GM12878 (cell line): ENCODE measurements around the gene PDLIM4. TPM values are rescaled to one million over a fixed set of nuclear protein-coding genes. Genes with fewer than 3 reads are reported as not detected.

Experiments
- ATAC-seq: fragments of 200-7000 bp; cut with Tn5 transposase; 3 replicates; pipeline ENCODE4 v1.9.1; 2020; ENCODE audit warnings: mild to moderate bottlenecking, moderate library complexity
- BruUV-seq: library from RNA; stranded (reverse); fragments of 400-500 nt; replicated peaks from 2 replicates; lab custom pipeline; 2021; lab: Mats Ljungman, UMichigan
- CTCF ChIA-PET: fragments of 300-600 bp; sonication (Branson Sonifier 250); formaldehyde crosslinking; extraction: SDS; loops from one replicate; lab custom pipeline; 2021; ENCODE audit warnings: inconsistent platforms; lab: Yijun Ruan, JAX
- POLR2A ChIA-PET: fragments of 350-600 bp; formaldehyde crosslinking; extraction: SDS; loops from one replicate; lab custom pipeline; 2021; ENCODE audit warnings: inconsistent platforms; lab: Charles Lee
- RAD21 ChIA-PET: fragments of 300-600 bp; sonication (Branson Sonifier 250); formaldehyde crosslinking; loops from one replicate; lab custom pipeline; 2023; ENCODE audit warnings: antibody characterized with exemption; ENCODE audit not compliant: unreplicated experiment; lab: Charles Lee
- SMC1A ChIA-PET: fragments of 300-600 bp; sonication (Branson Sonifier 250); formaldehyde crosslinking; loops from one replicate; lab custom pipeline; 2023; ENCODE audit not compliant: unreplicated experiment, uncharacterized antibody; lab: Charles Lee
- DNase-seq: peaks from one replicate; pipeline ENCODE4 v3.0.0-alpha.2; 2011; ENCODE audit warnings: low read depth, low spot score
- FAIRE-seq: peaks from 3 replicates; lab custom pipeline; 2011; peaks lifted over from hg19 to GRCh38; lab: Jason Lieb, UNC
- H2AFZ ChIP-seq: 2 replicates; pipeline ENCODE4 v1.6.0; 2011; ENCODE audit warnings: low read depth, low read length, control low read depth; ENCODE audit not compliant: control insufficient read depth
- H3K27ac ChIP-seq: 2 replicates; pipeline ENCODE4 v1.5.1; 2011; ENCODE audit warnings: control low read depth; ENCODE audit not compliant: control insufficient read depth, insufficient read depth
- H3K27me3 ChIP-seq, 2 experiments: replicated peaks in 1 of 2; 2 replicates each; pipeline versions ENCODE4 v1.6.0 to v1.6.1; 2011; ENCODE audit warnings: low read length in 1 of 2; ENCODE audit not compliant: control insufficient read depth in 2 of 2, insufficient read depth in 2 of 2
- H3K36me3 ChIP-seq, 2 experiments: 2 replicates each; pipeline ENCODE4 v1.5.1; 2011; ENCODE audit warnings: low read length in 1 of 2; ENCODE audit not compliant: control insufficient read depth in 2 of 2, insufficient read depth in 2 of 2
- H3K4me1 ChIP-seq: 2 replicates; pipeline ENCODE4 v1.6.1; 2011; ENCODE audit warnings: mild to moderate bottlenecking, low read length, moderate library complexity, mixed read lengths; ENCODE audit not compliant: control insufficient read depth, insufficient read depth
- H3K4me2 ChIP-seq: 2 replicates; pipeline ENCODE4 v1.6.0; 2011; ENCODE audit warnings: control low read depth; ENCODE audit not compliant: control insufficient read depth, insufficient read depth
- H3K4me3 ChIP-seq: fragments of 200-600 bp; sonication (generic); 2 replicates; pipeline ENCODE4 v1.5.1; 2016
- H3K79me2 ChIP-seq: 2 replicates; pipeline ENCODE4 v1.6.0; 2011; ENCODE audit warnings: low read length; ENCODE audit not compliant: control insufficient read depth, insufficient read depth
- H3K9ac ChIP-seq: 2 replicates; pipeline ENCODE4 v1.8.0; 2011; ENCODE audit warnings: low read length, control low read depth, mixed read lengths; ENCODE audit not compliant: control insufficient read depth, insufficient read depth
- H3K9me3 ChIP-seq: replicated peaks from 3 replicates; pipeline ENCODE4 v1.5.1; 2011; ENCODE audit warnings: mild to moderate bottlenecking, low read length; ENCODE audit not compliant: control insufficient read depth, insufficient read depth
- H4K20me1 ChIP-seq: 2 replicates; pipeline ENCODE4 v1.6.0; 2011; ENCODE audit not compliant: control insufficient read depth, insufficient read depth
- BRCA1 ChIP-seq: IDR thresholded peaks from 2 replicates; pipeline ENCODE4 v1.6.1; 2011; ENCODE audit warnings: low read depth, low read length, improper control_type of control experiment
- CHD2 ChIP-seq: IDR thresholded peaks from 2 replicates; pipeline ENCODE4 v1.6.1; 2011; ENCODE audit warnings: low read depth, low read length, improper control_type of control experiment, borderline replicate concordance
- EGR1 ChIP-seq, 2 experiments: IDR thresholded peaks; 1 replicate in 1 of 2; 2 replicates in 1 of 2; pipeline ENCODE4 v1.6.1; 2011 to 2012; ENCODE audit warnings: low read depth in 2 of 2, low read length in 2 of 2, borderline replicate concordance in 1 of 2, mild to moderate bottlenecking in 1 of 2, moderate library complexity in 1 of 2
- HDGF ChIP-seq: fragments of 450-650 bp; IDR thresholded peaks from 2 replicates; pipeline ENCODE4 v1.6.1; 2016; ENCODE audit warnings: antibody characterized with exemption
- IKZF2 ChIP-seq, 2 experiments: fragments of 450-650 bp; IDR thresholded peaks; 2 replicates each; pipeline ENCODE4 v1.6.1; 2017; ENCODE audit warnings: mild to moderate bottlenecking in 2 of 2, moderate library complexity in 2 of 2
- MAX ChIP-seq: IDR thresholded peaks from 2 replicates; pipeline ENCODE4 v1.6.1; 2012; ENCODE audit warnings: low read depth, low read length, improper control_type of control experiment
- PBX3 ChIP-seq: IDR thresholded peaks from 2 replicates; pipeline ENCODE4 v1.6.1; 2011; ENCODE audit warnings: mild to moderate bottlenecking, low read depth, low read length, moderate library complexity; ENCODE audit not compliant: insufficient replicate concordance
- RCOR1 ChIP-seq: conservative IDR thresholded peaks from 2 replicates; pipeline ENCODE4 v1.6.1; 2012; ENCODE audit warnings: low read depth, low read length, improper control_type of control experiment
- SMARCA5 ChIP-seq: fragments of 450-650 bp; IDR thresholded peaks from 2 replicates; pipeline ENCODE4 v1.6.1; 2017; ENCODE audit warnings: mild to moderate bottlenecking
- TARDBP ChIP-seq: IDR thresholded peaks from 2 replicates; pipeline ENCODE4 v1.6.1; 2016; ENCODE audit warnings: borderline replicate concordance
- TCF3 ChIP-seq: IDR thresholded peaks from 2 replicates; pipeline ENCODE4 v1.6.1; 2012; ENCODE audit warnings: low read depth, mild to moderate bottlenecking, low read length, borderline replicate concordance; ENCODE audit not compliant: insufficient read depth
- ZBTB11 ChIP-seq: fragments of 450-650 bp; formaldehyde crosslinking; IDR thresholded peaks from 2 replicates; pipeline ENCODE4 v1.5.0; 2022; ENCODE audit warnings: mild to moderate bottlenecking, missing genetic modification characterization
- ZNF217 ChIP-seq: fragments of 450-650 bp; IDR thresholded peaks from 2 replicates; pipeline ENCODE4 v1.6.1; 2017; ENCODE audit warnings: antibody characterized with exemption, mild to moderate bottlenecking
- ZNF24 ChIP-seq: fragments of 450-650 bp; IDR thresholded peaks from 2 replicates; pipeline ENCODE4 v1.6.1; 2017; ENCODE audit warnings: antibody characterized with exemption, mild to moderate bottlenecking
- WGBS: methylation state at CpG from one replicate; pipeline ENCODE4 v1.1.6; 2016; ENCODE audit warnings: low lambda C conversion rate; ENCODE audit not compliant: insufficient replicate concordance, insufficient coverage; ENCODE audit errors: missing lambda C conversion rate; 5-methylcytosine and 5-hydroxymethylcytosine counted together
- in situ Hi-C: fragments of 300-500 bp; cut with MboI; formaldehyde crosslinking; loops from 9 replicates; pipeline ENCODE4 v1.14.3; 2018; ENCODE audit warnings: mixed read lengths
- intact Hi-C: fragments of 100-400 bp; cut with micrococcal nuclease; formaldehyde crosslinking; loops from one replicate; pipeline ENCODE4 v1.14.2; 2022; ENCODE audit not compliant: unreplicated experiment
- polyA plus RNA-seq, 11 experiments: library from polyadenylated mRNA; depleted of rRNA in 4 of 11; unstranded in 6 of 11; stranded (reverse) in 5 of 11; fragments of >200 nt; fragmentation: Nextera tagmentation in 4 of 11; fragmentation: Illumina TruSeq in 1 of 11; extraction: Ambion mirVana in 4 of 11; extraction: Trizol in 1 of 11; gene quantifications; 1 replicate in 1 of 11; 2 replicates in 10 of 11; pipeline versions ENCODE4 v1.2.1 to v1.2.3, GENCODE V29; 2011 to 2016; ENCODE audit warnings: inconsistent platforms in 2 of 11, missing spikeins in 2 of 11, low read depth in 1 of 11
- total RNA-seq, 4 experiments: library from RNA; depleted of rRNA in 3 of 4; stranded (reverse); fragments of >200 nt in 3 of 4; fragmentation: Illumina TruSeq in 1 of 4; extraction: Trizol in 1 of 4; gene quantifications; 2 replicates each; pipeline versions ENCODE4 v1.2.1 to v1.2.3, GENCODE V29; 2013 to 2021
- TF ChIP-seq, protein P1 (sequence below): fragments of 450-650 bp; IDR thresholded peaks from 2 replicates; pipeline ENCODE4 v1.6.1; 2018; ENCODE audit warnings: borderline replicate concordance, mild to moderate bottlenecking; ENCODE audit not compliant: partially characterized antibody

Gene PDLIM4
- total and polyA plus RNA-seq, 10 of the 15 experiments (the other 5 are each of a cell fraction or from before 2014, with no cell fraction given), result 0.13 to 1.7 (median 0.39) TPM; not detected in 3

DNA sequence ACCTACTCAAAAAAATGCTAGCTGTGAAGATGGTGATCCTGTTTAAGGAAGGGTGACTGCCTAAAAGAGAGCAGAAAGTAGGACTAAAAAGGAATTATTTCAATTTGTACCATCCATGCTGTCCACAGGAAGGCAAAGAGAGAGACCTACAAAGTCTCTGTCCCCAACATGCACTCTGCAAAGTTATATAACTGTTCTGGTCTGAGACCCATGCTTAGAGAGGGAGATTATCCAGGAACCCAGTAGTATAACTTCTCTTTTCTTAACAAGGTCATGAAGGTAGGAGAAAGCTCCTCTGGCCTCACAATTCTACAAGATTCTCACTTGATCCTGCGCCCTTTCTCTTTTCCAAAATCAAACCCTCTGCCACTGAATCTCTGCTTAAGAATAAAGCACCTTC, 62.5 kb downstream of the PDLIM4 start (continued):
- TF ChIP-seq, protein P1, sequence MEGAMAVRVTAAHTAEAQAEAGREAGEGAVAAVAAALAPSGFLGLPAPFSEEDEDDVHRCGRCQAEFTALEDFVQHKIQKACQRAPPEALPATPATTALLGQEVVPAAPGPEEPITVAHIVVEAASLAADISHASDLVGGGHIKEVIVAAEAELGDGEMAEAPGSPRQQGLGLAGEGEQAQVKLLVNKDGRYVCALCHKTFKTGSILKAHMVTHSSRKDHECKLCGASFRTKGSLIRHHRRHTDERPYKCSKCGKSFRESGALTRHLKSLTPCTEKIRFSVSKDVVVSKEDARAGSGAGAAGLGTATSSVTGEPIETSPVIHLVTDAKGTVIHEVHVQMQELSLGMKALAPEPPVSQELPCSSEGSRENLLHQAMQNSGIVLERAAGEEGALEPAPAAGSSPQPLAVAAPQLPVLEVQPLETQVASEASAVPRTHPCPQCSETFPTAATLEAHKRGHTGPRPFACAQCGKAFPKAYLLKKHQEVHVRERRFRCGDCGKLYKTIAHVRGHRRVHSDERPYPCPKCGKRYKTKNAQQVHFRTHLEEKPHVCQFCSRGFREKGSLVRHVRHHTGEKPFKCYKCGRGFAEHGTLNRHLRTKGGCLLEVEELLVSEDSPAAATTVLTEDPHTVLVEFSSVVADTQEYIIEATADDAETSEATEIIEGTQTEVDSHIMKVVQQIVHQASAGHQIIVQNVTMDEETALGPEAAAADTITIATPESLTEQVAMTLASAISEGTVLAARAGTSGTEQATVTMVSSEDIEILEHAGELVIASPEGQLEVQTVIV, result no peak
- TF ChIP-seq TARDBP (no peak), RCOR1 (no peak), CHD2 (no peak), ZNF24 (no peak)

DNA sequence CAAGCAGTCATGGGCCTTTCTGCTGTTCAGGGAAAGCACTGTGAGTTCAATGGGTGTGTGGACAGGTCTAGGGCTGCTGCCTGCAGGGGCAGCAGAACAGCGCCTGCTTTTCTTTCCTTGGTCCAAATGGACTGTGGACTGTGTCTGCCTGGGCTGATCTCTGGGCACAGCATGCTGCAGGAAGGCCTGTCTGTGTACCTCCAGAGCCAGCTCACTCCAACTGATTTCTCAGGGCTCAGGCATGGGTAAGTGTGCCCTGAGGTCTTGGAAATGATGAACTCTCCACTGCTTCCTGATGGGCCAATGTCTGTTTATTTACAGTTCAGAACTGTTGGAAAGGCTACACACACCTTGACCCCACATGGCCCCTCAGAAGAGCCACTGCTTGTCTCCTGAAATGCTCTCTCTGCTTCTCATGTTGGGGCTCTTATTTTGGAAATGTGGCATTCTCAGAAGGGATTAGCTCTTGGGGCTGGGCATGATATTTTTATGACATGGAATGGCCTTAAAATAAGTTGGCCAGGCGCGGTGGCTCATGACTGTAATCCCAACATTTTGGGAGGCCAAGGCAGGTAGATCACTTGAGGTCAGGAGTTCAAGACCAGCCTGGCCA, 63.7 kb downstream of the PDLIM4 start:
- FAIRE-seq (no peak), ATAC-seq (no peak), DNase-seq (no peak)
- ChIA-PET SMC1A (interaction anchor here (3.6 kb wide), 1 partner anchor 12 kb away, joined by 10 read pairs; no protein-coding TSS in a partner anchor), POLR2A (no interaction called here), CTCF (interaction anchor here (0.6 to 2.3 kb wide), 4 partner anchors 17 to 84 kb away, joined by 3 to 6 read pairs (median 4); no protein-coding TSS in a partner anchor), RAD21 (no interaction called here)
- no peak overlapping the region for H2AFZ ChIP-seq
- in situ Hi-C loops, result no loop called here
- no peaks in the 10 kb centered on the region for H3K9me3 ChIP-seq
- H3K27me3 ChIP-seq, result peaks cover 0 to 2% of the 10 kb centered on the region in 2 experiments; a peak in 1 of 4 replicates
- no TSS peak for BruUV-seq
- no peaks in the 10 kb centered on the region for H4K20me1 ChIP-seq
- no peaks in the 10 kb centered on the region for H3K36me3 ChIP-seq
- H3K9ac ChIP-seq, result no peak overlapping the region
- H3K27ac ChIP-seq, result no peak overlapping the region
- H3K79me2 ChIP-seq, result no peaks in the 10 kb centered on the region
- intact Hi-C loops, result no loop called here
- no peaks in the 10 kb centered on the region for H3K4me1 ChIP-seq
- no peak overlapping the region for H3K4me2 ChIP-seq
- 62% methylated on average over 3 of the region's 3 CpGs for WGBS
- no peak overlapping the region for H3K4me3 ChIP-seq
- TF ChIP-seq IKZF2 (IDR thresholded peaks at IDR 0.05) (no peak), HDGF (no peak), TCF3 (no peak), EGR1 (IDR thresholded peaks at IDR 0.05; ENCODE audit: borderline replicate concordance in 1 of 2, low read depth in 2 of 2, low read length in 2 of 2) (no peak), MAX (no peak), BRCA1 (no peak), ZBTB11 (CRISPR knock-in tag) (no peak), SMARCA5 (no peak), PBX3 (no peak), ZNF217 (no peak)
